ENCODE data around the gene NWD2.

Gene NWD2

GRCh38 chr4:37443137-37443536, 198.6 kb downstream of the NWD2 start:
- DNase-seq = no peak

GRCh38 chr4:37445023-37445422, 200.5 kb downstream of the NWD2 start:
- DNase-seq = no peak

- DNase-seq = no peak
Measured at GRCh38 chr4:37446016-37446415, 201.5 kb downstream of the NWD2 start.

DNA sequence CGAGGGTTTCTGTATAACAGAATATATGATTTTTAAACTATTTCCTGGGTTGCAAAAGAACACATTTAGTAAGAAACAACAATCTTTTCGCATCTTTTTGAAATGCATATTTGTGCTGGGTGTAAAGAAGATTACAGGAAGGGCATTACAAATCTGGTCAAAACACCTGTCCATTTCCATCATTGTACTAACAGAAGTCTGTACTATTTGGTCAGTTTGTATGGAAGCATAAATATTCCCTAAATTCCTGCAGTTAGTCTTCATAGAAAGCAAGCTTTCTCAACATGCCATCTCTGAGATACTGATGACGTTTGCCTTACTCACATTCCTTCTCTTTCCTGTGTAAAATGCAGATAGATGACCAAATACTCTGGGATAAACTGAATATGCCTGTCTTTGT, 203.3 kb downstream of the NWD2 start:
- DNase-seq = no peak

DNA sequence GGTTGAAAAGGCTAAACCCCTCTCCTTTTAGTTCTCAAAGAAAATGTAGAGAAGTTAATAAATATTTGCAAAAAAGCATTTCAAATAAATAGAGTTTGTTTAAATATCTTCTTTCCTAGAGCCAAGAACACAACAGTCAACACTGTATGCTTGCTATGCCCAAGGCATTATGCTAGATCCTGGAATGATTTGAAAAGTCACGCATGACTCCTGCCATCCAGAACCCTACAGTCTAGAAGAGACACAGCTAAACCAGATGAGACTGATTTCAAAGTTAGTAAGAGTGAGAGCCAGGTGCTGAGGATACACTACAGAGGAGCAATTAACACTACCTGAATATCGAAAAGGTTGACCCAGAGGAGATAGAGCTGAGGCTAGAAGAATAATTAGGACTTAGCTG, 205.8 kb downstream of the NWD2 start:
- DNase-seq = no peak

DNA sequence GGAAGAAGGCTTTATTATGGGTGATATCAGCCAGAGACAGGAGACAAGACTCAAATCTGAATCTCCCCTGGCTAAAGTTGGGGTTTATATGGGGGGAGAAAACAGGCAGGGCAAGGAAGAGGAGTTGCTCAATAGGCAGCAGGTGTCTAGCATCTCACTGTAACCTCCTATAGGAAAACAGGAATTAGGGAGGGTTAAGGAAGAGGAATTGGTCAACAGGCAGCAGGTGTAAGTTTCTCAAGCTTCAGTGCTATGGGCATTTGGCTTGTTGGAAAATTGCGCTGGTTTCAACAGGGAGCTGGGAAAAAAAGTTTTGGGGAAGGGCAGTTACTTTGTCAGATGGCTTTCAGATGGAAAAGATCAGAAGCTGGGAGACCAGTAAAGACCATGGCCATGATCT, 206.4 kb downstream of the NWD2 start:
- DNase-seq = no peak

- no peak for DNase-seq
Measured at GRCh38 chr4:37451656-37452055, 207.1 kb downstream of the NWD2 start.

DNA sequence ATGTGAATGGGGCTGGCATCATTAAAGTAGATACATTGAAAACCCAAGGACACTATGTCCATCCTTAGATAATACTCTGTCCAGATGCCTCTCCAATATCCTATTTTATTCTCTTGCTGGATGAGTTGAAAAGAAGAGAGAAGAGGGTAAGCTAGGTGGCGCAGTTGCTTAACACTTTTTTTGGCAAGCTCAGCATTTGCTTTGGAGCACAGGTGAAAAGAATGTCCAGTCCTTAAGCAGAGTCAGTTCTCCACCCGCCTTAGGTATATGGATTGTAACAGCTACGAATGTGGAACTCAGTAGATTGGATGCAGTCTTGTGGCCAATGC, 208.4 kb downstream of the NWD2 start:
- peak; percentile 81 to 85 for DNase-seq

DNA sequence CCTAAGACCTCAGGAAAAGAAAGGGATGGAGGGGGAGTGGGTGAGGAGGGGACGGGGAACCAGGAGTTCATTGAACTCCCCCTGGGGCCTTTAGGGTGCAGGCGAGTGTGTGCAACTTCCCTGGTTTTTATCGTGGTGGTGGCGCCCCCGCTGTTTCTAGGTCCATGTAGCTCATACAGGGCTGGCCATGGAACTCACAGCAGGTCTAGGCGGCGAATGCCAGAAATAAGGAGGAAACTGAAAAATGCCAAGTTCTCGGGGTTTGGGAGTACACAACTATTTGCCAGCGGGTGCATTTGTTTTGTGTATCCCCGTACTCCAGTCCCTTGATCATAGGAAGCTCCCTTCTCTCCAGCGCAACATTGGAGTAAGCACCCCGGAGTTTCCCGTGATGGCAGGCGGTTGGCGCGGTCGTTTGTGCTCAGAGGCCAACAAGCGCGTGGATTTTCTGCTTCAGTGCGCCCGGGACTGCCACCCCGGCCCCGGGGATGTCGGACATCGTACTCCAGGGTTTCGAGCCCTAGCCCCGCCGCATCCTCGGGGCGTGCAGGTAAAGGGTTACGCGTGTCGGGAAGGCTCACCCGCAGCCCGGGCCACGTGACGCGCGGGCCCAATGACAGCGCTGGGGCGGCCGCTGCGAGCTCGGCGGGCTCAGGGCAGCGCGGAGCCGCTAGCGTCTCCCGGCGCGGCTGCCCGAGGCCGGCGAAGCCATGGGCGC, 208.9 kb downstream of the NWD2 start:
- DNase-seq = peak; percentile 62 to 76

GRCh38 chr4:37453999-37454800, 209.7 kb downstream of the NWD2 start:
- DNase-seq = no peak

DNA sequence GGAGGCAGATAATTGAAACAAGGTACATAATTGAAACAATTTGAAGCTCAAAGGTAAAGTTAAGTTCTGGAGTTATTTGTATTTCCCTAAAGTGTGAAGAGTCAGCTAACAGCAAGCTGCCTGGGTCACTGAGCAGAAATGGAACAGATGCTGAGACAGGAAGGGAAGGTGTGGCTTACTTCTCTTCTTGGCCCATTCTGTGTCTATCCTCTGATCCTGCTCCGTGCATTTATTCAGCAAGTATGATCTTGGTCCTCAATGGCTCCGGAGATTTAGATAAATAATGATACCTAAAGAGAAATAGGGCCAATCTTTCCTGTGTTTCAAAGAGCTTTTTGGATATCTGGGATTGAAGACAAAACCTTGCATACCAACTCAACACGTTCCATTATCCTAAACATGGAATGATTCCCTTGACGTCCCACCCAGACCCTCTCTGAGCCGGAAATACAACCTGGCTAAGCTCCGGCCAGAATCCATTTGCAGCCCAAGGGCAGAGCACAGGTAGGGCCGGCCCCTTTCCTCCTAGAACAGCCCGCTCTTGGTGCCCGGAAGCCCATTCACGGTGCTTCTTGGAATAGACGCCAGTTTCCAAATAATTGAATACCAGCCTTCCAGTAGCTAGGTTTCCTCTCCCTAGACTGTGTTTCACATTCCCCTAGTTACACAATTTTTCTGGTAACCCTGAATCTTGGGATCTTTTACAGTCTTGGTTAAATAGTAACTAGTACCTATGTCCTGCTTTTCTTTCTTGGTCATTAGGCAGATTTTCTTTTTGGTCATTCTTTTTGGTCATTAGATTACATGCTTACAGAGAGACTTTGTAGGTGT, 211.0 kb downstream of the NWD2 start:
- DNase-seq = no peak

GRCh38 chr4:37461801-37462200, 217.3 kb downstream of the NWD2 start:
- DNase-seq = no peak

DNA sequence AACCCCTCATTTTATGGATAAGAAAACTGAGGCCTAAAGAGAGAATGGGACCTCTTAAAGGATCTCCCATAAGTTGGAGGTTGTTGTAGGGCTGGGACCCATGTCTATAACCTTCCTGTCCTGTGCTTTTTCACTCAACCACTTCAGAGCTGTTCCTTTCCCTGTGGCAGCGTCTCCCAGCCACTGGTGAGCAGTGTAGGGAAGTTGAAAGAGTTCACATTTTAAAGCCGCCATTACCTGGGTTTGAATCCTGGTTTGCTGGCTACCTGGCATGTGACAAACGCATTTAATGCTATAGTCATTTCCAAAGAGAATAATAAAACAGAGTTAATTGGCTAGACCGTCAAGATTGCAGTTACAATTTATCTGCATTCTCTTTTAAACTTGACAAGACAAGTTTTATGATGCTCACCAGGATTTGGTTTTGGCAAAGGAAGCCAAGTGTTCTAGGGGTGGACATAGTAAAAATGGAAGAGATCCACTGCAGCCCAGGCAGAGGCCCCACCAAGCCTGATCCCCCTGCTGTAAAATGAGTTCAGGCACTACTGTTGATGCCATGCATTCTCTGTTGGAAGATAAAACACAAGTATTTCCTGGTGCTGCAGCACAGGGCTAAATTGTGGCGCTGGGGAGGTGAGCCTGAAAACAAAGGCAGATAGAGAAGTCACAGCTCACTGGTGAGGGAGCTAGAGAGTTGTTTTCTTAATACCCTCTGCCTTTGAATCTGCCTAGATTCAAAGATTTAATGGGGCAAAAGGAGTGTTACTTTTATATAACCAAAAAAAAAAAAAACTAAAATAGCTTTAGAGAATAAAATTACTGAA, 218.7 kb downstream of the NWD2 start:
- DNase-seq = no peak

- peak in 1 of 2 experiments; percentile 6 for DNase-seq
Measured at GRCh38 chr4:37464373-37465128, 220.0 kb downstream of the NWD2 start.

DNA sequence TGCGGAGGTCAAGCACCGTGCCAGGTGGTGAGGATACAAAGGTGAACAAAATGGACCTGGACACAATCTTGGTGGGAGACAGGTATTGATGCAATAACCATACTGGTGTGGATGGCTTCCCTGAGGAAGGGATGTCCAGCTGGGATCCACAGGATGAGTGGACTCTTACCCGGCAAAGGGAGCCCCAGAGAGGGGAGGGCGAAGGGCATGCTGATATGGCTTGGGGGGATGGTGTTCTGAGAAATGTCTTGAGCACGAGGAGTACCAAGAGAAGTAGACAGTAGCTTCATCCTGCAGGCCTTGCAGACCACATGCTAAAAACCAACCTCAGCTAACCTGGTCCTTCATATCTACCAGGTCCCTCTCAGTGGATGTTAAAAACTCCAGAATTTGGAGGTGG, 220.8 kb downstream of the NWD2 start:
- no peak for DNase-seq

GRCh38 chr4:37465845-37466244, 221.3 kb downstream of the NWD2 start:
- no peak for DNase-seq

- no peak for DNase-seq
Measured at GRCh38 chr4:37467223-37467622, 222.7 kb downstream of the NWD2 start.

- DNase-seq = no peak
Measured at GRCh38 chr4:37467824-37468223, 223.3 kb downstream of the NWD2 start.

DNA sequence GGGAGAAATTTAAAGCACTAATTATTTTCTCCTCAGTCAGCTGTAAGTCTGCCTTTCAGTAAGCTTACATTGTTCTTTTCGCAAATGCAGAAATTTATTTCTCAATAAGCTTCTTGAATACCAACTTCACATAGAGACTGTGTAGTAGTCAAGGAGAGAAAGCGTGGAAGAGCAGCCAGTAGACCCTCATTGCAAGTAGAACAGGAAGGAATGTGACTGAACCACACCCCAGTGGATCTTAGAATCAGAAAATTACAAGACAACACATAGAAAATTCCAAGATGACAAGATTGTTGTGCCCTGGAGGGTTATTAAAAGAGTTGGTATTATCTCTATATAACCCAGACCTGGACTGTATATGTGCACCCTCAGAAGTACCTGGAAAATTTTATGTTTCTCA, 224.7 kb downstream of the NWD2 start:
- DNase-seq = no peak

GRCh38 chr4:37470245-37470644, 225.7 kb downstream of the NWD2 start:
- DNase-seq = no peak

- no peak for DNase-seq
Measured at GRCh38 chr4:37471093-37471492, 226.6 kb downstream of the NWD2 start.

DNA sequence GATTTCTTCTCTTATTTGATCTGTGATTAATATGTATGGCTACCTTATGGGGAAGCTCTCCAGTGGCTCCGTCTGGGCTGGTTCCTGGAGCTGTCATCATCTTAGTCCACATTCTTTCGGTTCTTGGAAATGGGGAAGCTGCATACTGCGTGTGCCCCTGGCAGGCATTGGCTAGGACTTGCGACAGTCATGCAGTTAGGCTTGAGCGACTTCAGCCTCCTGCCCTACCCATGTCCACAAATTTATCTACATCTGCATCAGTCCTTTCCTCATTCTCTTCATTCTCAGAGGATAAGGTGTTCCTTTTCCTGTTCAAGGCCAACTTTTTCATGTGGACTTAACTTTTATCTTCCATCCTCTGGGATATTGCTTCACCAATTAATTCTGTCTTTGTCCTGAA, 227.4 kb downstream of the NWD2 start:
- DNase-seq = peak; percentile 38 to 74
